ENCODE results near the gene NUTM2G.
"Not testable (repeated sequence)": the region's sequence is repeated elsewhere in the genome, so short reads cannot be mapped to it uniquely, and the experiment has no call there.

GRCh38 chr9:96972552-96972951 is 43.9 kb downstream of the NUTM2G start:
- TF ChIP-seq POLR2A, POLR2AphosphoS5 (IDR thresholded peaks at IDR 0.05; ENCODE audit: low read depth, low read length): not testable (repeated sequence)

Measured in GM12891 (cell line).